ENCODE results near the gene BLMH.
"Not testable (repeated sequence)": the region's sequence is repeated elsewhere in the genome, so short reads cannot be mapped to it uniquely, and the experiment has no call there.

The BLMH gene

DNA sequence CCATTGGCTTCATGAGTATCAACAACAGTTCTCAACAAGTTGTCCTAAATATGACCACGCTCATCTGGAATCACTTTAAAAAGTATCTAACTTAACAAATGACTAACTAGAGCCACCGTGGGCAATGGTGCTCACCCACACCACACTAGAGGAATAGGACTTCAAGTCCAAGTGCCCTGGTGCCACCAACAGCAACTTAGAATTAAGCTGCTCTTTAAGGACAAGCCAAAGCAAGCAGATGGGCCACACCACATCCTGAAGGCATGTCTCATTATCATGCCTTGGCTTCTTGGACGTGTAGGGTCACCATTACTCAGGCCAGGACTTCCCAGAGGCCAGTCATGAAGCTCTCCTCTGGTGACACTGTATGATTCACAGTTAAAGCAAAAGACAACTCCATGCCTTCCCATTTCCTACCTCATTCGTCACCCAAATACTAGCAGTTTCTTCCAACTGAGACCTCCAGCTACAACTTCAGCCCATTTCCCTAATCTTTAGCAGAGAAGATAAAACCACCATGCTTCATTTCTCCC is 46.8 kb downstream of the BLMH start:
- DNase-seq = no peak

DNA sequence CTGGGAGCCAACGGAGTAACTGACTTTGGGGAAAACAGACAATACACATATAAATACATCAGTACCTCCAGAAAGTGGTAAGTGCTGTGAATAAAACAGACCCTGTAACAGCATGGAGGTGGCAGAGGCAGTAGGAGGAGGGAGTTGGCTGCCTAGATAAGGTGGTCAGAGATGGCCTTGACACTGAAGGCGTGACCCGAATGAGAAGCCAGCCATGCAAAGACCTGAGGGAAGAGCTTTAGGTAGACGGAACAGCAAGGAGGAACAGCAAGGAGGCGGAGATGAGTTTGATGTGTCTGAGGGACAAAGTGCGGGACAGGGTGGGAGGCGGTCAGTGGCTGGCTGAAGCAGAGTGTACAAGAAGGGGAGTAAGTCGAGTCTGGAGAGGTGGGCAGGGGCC is 48.2 kb downstream of the BLMH start:
- no peak for DNase-seq

DNA sequence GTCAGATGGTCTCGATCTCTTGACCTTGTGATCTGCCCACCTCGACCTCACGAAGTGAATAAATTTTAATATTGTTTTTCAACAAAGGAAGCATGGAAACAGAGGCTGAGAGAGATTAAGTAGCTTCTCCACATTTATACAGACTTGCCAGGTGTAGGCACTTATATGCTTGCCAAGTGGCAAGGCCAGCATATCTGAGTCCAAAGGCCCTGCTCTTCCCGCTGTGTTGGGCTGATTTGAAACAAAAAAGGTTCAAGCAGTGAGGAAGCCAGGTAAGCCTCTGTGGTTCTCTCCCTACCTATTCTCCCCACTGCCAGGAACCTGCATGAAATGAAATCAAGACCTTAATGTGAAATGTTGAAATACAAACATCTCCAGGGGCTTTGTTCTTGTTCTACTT is 48.7 kb downstream of the BLMH start:
- no peak for DNase-seq

DNA sequence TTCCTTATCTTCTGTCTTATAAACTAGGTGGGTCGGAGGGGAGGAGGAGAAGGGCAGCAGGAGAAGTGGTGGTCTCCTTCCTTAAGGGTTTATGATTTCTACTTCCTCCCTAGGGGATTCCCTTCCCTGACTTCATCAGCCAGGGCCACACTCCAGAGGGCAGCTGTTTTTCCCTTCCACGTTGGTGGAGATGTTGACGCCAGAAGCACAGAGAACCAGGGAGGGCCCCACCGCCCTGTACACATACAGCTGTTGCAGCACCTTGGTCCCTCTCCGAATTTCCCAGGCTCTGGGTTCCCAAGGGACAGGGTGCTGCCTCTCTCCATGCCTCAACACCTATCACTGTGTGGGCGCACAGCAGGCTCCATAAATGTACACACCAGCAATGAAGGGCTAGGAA is 50.7 kb downstream of the BLMH start:
- no peak for DNase-seq

DNA sequence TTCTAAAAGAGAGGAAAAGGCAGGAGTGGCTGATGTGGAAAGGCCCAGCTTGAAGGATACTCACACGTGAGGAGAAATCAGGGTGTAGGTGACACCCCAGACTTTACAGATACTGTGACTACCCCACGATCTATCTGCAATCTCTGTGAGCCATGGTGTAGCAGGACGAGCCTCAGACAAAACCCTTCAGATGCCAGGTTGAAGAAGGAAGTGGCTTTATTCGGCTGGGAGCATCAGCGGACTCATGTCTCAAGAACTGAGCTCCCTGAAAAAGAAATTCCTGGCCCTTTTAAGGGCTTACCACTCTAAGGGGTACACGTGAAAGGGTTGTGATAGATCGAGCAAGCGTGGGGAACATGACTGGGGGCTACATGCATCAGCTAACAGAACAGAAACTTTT is 51.6 kb downstream of the BLMH start:
- DNase-seq = no peak

DNA sequence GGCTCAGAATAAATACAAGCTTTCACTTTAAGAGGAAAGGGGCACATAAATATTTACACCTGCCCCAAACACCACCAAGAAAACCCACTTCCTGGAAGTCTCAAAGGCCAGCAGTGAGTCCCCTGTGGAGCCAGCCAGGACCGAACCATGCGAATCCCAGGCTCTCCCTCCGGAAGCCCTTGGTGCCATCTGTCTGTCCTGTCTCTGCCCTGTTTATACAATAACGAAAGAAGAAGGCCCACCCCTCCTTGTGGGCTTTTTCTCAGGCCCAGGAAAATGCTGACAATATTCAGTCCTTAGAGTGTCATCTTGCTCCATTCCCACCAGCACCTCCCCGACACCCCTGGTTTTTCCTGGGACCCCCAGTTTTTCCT is 52.7 kb downstream of the BLMH start:
- peak in 1 of 2 experiments; percentile 14 for DNase-seq

DNA sequence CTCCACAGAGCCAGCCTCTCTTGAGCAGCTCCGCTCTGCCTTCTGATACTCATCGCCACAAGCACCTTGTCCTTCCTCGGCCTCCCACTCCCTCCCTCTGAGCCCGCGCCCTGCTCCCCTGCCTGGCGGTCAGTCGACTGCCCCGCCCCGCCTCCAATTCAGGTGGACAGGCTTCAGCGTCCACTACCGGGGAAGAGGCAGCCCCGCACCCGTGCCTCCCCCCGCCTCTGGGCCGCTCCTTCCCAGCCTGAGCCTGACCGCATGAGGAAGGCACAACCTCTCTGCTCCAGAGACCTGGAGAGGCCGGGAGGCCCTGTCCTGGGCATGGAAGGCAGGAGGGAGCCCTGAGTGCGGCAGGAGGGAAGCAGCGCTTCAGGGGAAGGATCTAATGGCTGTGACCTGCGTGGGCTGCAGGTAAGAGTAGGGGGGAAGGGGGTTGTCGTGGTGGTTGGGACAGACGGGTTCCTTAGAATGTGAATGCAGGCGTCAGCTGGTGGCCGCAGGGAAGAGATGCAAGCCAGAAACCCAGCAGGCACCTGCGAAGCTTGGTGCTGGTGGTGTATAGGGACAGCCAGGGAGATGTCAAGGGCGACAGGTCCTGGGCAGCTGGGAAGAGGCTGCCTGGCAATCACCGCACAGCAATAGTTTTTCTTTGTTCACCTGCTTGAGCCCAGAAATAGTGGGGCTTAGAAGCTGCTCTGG is 53.2 kb downstream of the BLMH start:
- DNase-seq = no peak

DNA sequence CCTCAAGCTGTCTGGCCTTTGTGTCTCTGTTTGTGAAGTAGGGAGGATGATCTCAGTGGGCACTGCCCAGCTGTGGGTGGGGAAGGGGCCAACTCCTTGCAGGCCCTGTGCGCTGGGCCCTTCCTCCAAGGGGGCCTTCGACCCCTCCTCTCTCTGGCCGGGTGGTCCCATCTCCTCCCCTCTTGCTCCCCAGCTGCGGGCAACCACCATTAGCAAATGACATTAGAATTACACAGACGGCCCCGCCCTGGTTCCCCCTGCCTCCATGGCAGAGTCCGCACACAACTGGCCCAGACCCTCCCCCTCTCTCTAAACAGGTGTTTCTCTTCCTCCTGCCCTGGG is 53.8 kb downstream of the BLMH start:
- no peak for DNase-seq

DNA sequence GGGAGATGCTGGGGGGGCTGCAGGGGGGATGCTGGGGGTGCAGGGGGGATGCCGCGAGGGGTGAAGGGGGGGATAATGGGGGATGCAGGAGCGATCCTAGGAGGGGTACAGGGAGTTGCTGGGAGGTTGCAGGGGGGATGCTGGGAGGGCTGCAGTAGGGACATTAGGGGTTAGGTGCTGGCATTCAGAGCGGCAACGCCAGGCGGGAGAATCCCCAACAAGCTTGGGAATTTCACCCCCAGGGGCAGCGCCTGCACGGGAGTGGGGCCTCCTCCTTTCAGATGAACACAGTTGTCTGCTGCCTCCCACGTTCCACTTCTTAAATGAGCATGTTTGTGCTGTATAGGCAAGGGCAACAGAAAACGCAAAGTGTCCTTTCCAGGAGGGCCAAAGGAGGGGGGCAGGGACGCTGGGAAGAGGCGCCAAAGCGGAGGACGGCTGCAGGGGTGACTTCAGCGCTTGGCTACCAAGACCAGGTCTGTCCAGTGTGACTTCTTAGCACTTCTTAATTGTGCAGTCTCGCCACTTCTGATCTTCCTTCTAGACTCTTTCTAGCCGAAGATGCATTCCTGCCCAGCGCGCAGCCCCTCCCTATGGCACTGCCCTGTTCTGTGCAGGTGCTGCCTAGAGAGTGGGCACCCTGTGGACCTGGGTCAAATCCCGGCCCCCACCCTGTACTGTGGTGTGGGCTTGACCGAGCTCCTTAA is 54.3 kb downstream of the BLMH start:
- DNase-seq = no peak

DNA sequence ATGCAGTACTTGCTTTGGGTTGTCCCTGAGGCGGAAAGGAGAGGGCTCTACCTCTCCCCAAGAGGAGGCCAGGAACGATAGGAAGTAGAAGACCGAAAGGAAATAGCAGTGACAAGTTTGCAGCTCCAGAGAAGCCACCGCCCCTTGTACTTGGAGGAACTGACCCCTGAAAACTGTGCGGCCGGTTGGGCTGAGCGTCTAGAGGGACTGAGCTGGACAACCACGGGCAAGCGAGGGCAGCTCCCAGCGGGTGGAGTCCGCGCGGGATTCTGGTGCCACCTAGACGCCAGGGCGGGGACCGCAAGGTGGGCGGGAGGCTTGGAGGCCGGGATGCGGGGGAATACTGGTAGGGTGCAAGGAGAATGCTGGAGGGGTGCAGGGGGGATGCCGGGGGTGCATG is 55.0 kb downstream of the BLMH start:
- DNase-seq = no peak

DNA sequence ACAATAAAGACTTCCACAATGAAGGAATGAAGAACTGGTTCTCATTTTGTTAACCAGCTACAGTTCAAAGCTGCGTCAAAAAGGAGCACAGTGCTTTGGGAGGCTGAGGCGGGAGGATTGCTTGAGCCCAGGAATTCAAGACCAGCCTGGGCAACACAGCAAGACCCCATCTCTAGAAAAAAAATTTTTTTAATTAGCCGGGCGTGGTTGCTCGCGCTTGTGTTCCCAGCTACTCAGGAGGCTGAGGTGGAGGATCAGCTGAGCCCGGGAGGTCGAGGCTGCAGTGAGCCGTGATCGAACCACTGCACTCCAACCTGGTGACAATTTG is 55.5 kb downstream of the BLMH start:
- DNase-seq = no peak

DNA sequence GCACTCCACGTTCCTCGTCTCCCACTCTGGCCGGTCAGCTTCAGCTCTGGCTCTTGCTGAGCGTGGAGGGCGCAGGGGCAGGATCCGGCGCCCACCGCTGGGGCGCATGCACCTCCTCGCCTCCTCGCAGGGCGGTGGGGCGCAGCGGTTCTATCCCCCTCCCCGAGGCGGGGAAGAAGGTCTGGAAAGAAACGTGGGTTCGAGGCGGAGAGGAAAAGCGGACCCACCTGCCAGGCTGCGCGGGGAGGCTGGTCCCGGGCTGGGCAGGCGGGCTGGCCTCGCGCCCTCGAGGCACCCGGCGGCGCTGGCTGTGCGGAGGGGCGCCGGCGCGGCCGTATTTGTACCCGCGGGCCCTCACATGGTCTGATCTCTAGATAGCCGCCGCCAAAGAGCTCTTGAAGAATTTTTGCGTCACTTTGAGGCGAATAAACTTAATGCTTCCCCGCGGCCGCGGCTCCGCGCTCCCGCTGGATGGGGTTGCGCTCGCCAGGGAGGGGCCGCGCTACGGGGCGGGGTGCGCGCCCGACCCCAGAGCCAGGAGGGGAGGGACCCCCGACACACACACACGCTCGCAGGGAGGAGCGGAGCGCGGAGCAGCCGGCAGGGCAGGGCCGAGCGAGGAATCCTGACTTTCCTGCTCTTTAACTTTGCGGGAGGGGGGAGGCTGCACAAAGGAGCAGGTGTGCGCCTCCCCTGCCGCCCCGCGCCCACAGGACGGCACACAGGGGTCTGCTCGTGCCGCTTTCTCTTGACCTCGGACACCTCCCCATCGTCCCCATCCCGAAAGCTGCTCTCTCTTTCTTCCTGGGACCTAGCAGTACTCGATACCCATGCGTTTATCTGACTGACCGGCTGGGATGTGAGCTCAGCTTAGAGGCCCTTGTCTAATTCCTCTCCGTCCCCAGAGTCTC is 56.1 kb downstream of the BLMH start, which contains the start of gene SLC6A4:
SLC6A4 (minus strand) TSS at position 312 of the 911 bp plus-strand sequence. CDS start 13,739 bp downstream, outside the sequence.
- no peak for DNase-seq

DNA sequence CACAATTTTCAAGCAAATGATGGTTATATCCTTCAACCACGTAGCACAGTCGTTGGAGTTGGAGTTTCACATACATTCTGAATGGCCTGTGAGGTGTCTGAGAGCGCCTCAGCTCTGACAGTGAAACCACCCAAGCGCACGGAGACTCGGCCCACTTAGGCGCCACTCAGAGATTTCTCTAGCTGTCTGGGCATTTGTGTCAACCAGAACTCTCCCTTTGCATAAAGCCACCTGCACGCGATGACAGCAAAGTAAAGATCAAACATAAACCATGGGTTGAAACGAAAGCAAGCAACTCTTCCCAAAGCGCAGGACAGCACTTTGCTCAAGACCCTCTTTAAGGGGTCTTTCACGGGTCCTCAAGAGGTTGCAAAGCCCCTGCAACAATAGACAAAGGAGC is 56.8 kb downstream of the BLMH start:
- no peak for DNase-seq

DNA sequence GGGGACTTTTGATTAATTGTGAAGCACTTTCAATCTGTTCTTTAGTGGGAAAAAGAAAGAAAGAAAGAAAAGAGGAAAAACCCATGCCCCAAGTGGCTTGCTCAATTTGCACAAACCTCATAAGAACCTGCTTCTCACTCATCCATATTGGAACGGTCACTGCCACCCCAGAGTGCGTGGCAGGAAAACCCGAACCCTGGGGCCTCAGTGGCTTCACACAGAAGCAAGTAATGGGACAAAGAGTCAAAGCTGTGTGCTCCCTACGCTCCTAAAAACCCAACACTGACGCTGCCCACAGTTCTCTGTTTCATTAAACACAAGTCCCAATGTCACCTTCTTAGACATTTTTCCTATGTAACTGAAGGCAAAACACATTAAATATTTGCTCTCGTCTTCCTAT is 57.4 kb downstream of the BLMH start:
- DNase-seq = no peak

DNA sequence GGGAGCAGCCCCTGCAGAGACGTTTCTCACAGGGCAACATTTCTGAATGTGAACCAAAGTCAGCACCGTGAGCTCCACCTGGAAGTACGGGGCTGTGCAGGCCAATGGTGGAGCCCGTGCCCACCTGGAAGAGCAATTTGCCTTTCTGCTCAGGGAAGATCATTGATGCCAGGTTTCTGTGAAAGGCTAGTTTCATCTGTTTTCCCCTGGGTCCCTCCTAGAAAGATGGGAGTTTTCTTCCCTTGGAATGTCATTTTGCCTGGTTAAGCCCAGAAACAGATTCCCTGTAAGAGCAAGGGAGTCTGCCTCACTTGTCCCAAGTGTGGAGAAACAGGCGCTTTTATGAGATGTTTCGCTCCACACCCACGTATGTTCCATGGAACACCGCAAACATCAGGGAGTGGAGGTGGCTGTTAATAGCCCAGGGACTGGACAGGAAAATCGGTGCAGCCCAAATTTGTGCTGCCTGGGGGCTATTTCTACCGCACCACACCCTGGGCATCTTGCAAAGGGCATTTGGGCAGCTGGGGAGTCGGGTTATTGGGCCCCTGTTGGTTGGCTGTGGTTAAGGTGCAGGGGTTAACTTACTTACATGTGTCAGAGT is 58.8 kb downstream of the BLMH start:
- DNase-seq = no peak

DNA sequence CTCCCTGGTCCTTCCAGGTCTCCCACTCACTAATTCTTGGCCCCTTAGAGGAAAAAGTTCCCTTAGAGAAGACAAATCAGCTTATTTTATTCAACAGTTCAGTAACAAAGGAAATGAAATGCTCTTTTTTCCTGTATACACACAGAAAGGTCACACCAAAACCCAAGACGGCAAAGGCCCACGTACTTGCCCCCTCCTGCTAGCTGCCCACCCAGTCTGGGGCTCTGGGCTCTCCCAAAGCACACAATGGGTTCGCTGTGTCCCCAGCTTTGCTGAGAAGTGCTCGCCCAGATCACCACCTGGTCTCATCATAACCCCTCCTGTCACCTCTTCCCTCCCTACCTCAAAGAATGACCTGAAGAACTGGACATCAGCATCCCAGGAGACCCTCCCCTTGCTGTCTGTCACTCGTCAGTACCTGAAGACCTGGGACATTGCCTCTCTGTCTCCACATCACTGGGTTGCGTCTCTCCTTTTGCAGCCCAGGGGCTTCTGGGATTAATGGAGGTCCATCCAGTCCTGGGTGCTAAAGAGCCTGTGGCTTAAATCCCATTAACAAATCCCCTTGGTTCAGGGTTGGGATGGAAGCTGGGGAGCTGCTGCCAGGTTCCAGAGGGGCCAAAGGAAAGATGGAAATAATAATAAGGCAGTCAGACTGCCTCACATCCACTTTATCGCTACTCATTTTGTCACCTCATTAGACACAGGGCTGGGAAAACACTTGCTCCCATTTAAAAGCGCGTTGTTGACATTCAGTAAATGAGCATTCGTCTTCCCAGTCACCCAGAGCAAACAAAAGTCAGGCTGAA is 59.5 kb downstream of the BLMH start:
- no peak for DNase-seq

DNA sequence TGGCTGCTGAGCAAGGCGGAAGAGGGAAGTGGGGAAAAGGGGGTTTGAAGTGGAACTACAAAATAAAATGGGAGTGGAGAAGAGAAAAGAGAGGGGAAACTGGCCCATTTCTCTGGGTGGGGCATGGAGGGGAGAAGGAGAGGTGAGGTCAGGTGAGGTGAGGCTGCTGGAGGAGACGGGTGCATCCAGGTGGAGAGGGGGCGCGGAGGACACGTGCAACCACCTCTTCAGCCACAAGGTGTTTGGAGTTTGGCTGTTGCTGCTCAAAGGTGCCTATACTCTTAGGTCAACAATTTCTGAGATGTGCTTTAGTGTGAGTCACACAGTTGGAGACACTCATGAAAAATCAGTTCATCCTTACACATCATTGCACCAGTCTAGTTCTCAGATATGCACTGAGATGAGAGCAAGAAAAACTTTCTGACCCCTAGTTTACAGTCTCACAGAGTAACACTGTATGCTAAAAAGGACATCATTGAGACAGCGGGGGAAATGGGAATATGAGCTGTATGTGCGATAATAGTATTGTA is 61.1 kb downstream of the BLMH start:
- DNase-seq = no peak

DNA sequence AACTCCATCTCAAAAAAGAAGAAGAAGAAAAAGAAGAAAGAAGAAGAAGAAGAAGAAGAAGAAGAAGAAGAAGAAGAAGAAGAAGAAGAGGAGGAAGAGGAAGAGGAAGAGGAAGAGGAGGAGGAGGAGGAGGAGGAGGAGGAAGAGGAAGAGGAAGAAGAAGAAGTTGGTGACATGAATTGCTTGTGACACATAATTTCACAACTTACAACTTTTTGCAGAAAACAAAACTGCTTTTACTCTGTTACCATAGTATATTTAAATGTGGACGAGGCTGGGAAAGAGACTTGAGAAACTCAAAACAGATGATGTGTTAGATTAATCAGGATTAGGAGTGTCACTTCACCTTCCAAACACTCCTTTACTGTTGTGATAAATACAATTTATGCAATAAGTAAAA is 61.7 kb downstream of the BLMH start:
- DNase-seq = not testable (repeated sequence)

DNA sequence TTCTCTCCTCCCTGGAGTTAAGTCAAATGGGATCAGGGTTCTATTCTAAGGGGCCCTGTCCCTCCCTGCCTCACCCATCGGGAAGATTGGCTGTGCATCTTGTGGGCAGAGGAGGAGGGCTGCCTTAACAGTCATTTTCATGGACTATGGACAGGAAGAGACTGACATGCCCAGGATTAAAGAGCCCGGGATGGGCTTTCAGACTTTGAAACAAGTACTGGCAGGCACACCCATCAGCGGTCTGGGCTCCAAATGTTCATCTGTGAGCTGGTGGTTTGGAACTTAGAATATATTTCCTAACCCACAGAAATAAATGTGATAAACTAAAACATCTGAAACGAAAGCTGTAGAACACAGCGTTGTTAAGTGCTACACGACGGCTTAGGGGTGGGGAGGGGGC is 62.7 kb downstream of the BLMH start:
- no peak for DNase-seq

DNA sequence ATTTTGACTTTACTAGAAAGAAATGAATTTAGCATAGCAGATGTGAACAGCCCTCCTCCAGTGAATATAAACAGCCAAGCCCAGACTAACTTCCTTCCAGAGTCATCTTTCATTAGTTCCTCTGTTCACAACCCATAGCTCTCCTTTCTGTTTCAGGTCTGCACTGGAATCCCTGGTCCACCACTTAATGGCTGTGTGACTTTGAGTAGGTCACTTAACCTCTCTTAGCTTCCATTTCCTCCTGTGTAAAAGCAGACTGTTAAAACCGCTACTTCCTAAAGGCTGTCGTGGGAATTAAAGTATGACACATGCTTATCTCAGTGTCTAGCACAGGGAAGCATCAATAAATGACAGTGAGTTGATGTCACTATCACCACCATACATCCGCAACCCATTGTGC is 63.7 kb downstream of the BLMH start:
- no peak for DNase-seq

DNA sequence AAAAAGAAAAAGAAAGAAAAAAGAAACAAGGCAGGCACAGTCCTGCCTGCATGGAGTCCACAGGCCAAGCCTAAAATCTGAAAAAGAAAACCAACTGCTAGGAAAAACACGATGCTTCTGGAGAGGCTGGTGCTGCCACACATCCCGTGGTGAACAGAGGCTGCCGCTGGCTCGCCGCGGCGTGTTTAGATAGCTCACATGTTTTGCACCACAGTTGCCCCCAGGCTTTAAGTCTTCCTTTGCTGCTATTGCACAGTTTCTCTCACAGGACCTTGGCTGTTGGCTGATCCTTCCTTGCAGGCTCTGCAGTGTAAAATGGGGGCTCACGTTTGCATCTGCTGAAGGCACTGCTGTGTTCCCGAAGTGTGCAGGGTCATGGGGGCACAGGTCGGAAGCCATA is 64.9 kb downstream of the BLMH start:
- no peak for DNase-seq

DNA sequence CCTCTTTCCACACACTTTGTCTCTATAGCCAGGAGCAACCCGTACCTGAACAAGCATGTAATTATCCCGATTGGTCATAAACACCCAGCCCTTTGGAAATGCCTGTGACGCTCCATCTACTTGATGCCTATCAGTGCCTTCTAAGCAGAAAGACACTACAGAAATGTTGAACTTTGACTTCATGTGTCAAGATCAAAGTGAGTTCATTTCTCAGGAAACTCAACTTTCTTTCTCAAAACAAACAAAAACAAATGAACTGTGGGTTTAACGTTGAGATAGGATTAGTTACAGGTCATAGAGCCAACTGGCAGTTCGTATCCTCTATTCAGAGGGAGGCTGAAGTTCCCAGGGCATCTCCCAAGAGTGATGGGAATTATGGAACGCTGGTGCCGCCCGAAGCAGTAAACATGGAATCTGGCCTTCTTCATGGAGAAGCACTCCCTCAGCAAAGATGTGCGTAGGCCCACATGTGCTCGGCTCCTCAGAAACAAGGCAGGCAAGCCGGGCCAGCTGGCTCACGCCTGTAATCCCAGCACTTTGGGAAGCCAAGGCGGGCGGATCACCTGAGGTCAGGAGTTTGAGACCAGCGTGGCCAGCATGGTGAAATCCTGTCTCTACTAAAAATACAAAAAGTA is 65.7 kb downstream of the BLMH start:
- DNase-seq = no peak

Measured in NCI-H446 (cell line).